HG02852 (cell line): Measurements from ENCODE around the gene CCDC57.
"Not testable (repeated sequence)": the region's sequence is repeated elsewhere in the genome, so short reads cannot be mapped to it uniquely, and the experiment has no call there.

Experiments used
- ATAC-seq: cut with Tn5 transposase; IDR thresholded peaks from one replicate; pipeline ENCODE4 v1.9.1; 2021; ENCODE audit warnings: mild to moderate bottlenecking, moderate library complexity; ENCODE audit not compliant: unreplicated experiment

The CCDC57 gene, protein sequence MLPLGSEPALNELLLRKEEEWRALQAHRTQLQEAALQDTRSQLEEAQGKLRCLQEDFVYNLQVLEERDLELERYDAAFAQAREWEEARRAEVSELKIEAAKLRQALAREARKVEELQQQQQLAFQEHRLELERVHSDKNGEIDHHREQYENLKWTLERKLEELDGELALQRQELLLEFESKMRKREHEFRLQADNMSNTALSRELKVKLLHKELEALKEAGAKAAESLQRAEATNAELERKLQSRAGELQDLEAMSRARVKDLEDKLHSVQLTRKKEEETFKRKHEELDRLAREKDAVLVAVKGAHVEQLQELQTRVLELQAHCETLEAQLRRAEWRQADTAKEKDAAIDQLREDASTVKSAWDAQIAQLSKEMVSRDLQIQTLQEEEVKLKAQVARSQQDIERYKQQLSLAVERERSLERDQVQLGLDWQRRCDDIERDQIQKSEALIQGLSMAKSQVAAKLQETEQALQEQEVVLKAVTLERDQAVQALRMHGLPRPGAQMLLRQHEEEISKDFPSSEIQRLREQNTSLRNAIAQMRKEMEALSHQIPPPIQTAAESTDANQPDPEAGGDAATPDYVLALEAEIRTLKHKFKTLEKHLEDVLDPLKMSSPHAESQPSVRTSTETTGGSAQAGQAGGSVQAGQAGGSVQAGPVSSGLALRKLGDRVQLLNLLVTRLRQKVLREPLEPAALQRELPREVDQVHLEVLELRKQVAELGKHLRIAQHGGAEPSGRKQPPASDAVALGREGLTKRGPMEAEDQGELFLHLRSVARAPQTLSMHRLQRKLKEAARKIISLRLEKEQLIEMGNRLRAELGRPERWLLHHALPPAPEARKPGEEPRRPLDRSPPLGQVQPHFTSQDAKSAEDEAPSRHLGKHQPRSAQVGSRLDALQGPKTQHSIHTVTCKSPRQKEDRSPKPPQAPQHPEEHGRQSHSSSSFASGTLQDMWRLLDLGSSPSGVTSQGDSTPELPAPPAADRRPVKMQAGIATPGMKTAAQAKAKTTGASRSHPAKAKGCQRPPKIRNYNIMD

DNA sequence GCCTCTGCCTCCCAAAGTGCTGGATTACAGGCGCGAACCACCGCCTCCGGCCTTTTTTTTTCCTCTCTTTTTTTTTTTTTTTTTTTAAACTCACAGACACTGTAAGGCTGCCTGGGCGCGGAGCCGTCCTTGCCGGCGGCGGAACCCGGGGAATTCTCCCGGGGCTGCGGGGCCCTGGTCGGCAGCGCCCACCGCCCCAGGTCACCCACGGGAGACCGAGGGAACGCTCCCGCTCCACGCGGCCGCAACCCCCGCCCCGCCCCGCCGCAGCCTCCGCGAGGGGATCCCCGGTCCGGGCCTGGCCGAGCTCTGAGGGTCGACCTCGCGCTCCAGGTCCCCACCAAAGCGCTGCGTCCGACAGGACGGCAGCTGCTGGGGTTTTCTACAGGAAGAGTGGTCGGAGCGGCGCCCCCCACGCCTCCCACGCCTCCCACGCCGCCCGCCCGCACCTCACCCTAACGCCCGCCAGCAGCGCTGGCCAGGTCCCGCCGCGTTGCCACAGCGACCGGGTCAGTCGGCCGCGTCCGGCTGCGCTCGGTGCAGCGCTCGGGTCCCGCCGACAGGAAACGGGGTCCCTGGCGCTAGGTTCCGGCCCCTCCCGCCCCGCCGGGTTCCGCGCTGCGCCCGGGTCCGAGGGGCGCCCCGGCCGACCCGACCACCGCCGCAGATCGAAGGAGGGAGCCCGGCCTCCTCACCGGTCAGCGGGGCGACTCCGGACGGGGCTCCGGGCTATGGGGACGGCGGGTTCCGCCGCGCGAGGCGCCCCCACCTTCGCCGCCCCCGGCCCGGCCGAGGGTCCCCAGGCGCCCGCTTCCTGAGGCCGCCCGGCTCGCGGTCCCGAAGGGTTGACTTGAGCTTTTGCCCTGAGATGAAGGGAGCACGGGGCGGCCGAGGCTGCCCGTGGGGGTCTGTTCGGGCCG, at the start of gene CCDC57:
TSS of gene CCDC57 (minus strand) at position 512 of the 920 bp plus-strand sequence. CDS start 10,898 bp downstream, outside the sequence.
- peak; percentile 56 for ATAC-seq

DNA sequence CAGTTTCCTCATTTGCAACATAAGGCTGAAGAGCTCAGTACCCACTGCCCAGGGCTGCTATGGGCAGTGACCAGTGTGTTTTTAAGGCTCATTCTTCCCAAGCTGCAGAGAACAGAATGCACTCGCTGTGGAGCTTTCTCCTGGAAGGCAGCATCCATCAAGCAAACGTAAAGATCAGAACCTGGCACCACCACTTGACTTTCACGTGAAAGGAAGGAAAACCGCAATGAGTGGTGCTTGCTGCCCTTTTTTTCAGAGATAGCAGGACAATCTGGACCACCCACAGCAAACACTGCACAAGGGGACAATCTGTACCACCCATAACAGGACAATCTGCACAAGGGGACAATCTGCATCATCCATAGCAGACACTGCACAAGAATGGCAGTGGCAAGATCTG, 49.7 kb upstream of the CCDC57 start:
- ATAC-seq: no peak

DNA sequence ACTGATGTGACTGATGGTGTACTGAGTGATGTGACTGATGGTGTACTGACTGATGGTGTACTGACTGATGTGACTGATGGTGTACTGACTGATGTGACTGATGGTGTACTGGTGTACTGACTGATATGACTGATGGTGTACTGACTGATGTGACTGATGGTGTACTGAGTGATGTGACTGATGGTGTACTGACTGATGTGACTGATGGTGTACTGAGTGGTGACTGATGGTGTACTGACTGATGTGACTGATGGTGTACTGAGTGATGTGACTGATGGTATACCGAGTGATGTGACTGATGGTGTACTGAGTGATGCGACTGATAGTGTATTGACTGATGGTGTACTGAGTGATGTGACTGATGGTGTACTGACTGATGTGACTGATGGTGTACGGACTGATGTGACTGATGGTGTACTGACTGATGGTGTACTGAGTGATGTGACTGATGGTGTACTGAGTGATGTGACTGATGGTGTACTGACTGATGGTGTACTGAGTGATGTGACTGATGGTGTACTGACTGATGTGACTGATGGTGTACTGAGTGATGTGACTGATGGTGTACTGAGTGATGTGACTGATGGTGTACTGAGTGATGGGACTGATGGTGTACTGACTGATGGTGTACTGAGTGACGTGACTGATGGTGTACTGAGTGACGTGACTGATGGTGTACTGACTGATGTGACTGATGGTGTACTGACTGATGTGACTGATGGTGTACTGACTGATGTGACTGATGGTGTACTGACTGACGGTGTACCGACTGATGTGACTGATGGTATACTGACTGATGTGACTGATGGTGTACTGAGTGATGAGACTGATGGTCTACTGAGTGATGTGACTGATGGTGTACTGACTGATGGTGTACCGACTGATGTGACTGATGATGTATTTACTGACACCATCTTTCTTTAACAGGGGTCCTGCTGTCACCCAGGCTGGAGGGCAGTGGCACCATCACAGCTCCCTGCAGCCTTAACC, 47.6 kb upstream of the CCDC57 start:
- not testable (repeated sequence) for ATAC-seq

DNA sequence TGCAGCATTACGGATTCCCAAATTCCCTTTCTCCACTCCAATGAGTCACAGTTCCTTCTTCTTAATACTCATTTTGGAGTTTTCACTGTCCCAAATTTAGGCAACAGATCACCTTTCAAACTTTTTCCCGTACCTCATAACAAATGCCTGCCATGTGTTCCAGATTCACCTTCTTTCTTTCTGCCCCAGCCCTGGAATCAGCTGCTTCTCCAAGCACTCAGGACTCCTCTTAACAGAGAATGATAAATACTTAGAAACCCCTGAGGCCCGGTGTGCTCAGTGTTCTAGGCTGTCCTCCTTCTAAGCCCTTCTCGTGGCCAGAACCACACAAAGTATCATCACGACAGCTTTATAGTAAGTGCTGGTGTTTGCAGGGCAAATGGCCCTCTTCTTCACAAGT, 45.9 kb upstream of the CCDC57 start:
- ATAC-seq: no peak

DNA sequence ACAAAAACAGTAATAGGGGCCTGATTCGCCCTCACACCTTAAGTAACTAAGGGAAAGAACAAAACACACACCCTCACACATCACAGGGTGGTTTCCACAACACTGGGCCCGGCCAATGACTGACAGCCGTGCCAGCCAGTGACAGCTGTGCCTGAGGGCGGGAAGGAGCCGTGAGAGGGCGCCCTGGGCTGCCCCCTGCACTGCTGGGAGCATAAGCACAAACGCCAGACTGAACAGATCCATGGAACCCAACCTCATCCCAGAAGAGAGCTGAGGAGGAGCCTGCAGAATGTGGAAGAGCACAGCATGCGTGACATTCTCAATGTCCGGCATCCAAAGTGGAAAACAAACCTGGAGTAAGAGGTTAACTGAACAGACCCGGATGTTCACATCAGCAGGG, 44.8 kb upstream of the CCDC57 start:
- ATAC-seq: no peak

DNA sequence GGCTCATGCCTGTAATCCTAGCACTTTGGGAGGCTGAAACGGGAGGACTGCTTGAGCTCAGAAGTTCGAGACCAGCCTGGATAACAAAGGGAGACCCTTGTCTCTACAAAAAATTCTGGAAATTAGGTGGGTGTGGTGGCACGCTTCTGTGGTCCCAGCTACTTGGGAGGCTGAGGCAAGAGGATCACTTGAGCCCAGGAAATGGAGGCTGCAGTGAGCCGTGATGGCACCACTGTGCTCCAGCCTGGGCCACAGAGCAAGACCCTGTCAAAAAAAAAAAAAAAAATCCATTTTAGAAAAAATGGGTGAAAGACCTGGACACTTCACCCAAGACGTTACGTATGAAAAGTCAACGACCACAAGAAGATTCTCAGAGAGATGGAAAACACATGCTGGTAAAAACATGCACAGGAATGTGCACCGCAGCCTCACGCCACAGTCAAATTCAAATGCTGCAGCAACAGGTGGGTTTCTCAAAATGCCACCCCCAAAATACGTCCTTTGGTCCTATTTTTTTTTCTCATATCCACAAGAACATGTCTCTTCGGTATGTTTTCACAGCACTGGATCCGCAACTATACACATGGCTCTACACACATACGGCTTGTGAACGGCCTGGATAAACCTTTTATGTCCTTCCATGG, 43.7 kb upstream of the CCDC57 start:
- no peak for ATAC-seq

DNA sequence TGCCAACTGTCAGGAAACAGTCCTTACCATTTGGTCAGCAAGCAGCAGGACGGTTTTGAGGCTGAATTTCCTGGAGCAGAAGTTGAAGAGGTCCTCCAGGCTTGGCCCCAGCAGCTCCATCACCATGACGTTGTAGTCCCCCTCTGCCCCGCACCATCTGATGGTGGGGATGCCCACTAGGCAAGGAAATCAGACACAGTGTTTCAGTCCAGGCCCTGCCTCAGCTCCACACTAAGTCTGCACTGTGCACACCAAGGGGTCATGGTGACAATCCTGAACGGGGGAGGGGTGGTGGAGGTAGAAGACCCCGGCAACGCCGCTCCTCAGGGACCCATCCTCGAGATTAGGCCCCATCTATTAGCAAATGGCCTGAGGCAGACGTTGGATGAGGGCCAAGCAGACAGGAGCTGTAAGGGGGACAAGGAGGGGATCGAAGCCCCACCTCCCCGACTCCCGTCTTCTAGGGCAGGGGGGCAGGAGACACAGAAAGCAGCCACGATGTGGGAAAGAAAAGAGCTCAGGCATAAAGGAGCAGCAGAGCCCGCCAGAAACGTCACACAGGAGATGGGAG, 42.8 kb upstream of the CCDC57 start:
- no peak for ATAC-seq

DNA sequence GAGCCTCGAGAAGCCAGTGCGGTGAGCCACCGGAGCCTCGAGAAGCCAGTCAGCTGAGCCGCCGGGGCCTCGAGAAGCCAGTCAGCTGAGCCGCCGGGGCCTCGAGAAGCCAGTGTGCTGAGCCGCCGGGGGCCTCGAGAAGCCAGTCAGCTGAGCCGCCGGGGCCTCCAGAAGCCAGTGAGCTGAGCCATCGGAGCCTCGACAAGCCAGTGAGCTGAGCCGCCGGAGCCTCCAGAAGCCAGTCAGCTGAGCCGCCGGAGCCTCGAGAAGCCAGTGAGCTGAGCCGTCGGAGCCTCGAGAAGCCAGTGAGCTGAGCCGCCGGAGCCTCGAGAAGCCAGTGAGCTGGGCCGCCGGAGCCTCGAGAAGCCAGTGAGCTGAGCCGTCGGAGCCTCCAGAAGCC, 42.1 kb upstream of the CCDC57 start:
- not testable (repeated sequence) for ATAC-seq

DNA sequence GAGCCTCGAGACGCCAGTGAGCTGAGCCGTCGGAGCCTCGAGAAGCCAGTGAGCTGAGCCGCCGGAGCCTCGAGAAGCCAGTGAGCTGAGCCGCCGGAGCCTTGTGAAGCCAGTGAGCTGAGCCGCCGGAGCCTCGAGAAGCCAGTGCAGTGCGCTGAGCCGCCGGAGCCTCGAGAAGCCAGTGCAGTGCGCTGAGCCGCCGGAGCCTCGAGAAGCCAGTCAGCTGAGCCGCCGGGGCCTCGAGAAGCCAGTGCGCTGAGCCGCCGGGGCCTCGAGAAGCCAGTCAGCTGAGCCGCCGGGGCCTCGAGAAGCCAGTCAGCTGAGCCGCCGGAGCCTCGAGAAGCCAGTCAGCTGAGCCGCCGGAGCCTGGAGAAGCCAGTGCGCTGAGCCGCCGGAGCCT, 41.5 kb upstream of the CCDC57 start:
- ATAC-seq: not testable (repeated sequence)

DNA sequence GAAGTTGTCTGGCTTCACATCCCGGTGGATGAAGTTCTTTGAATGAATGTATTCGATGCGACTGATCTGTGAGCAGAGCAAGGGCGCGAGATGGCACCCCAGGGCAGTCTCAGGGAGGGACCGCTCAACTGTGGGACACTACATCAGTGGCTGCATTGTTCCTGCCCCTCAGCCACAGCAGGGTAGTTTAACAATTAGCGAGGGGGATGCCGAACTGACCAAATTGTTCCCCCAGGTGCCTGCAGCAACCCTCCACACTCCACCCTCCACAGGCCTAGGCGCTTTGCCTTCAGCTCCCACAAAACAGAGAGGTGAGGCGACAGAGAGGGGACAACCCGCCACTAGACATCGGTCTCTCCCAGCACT, 40.5 kb upstream of the CCDC57 start:
- no peak for ATAC-seq

DNA sequence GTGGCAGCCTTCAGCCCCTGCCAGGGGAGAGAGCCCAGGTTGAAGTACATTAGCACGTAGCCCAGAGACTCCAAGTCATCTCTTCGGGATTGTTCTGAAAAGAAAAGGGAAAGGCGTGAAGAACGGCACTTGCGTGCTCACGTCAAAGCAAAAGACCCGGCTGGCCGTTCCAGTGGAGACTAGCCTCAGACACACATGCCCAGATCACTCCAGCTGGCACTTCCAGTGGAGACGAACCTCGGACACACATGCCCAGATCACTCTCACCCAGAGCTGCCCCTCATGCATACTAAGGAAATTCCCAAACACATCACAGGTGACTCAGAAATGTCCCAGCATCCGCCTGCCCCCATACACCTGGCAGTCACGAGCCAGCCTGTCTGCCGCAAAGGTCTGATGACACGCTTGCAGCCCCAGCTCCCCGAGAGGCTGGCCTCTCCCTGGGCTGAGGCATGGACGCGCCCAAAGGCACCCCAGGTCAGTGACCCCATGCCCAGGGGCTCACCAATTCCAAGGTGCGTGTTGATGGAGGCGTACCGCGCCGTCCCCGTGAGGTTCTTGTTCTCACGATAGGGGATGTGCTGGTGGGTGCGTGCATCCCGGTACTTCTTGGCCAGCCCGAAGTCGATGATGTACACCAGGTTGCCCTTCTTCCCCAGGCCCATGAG, 40.0 kb upstream of the CCDC57 start:
- ATAC-seq: no peak

DNA sequence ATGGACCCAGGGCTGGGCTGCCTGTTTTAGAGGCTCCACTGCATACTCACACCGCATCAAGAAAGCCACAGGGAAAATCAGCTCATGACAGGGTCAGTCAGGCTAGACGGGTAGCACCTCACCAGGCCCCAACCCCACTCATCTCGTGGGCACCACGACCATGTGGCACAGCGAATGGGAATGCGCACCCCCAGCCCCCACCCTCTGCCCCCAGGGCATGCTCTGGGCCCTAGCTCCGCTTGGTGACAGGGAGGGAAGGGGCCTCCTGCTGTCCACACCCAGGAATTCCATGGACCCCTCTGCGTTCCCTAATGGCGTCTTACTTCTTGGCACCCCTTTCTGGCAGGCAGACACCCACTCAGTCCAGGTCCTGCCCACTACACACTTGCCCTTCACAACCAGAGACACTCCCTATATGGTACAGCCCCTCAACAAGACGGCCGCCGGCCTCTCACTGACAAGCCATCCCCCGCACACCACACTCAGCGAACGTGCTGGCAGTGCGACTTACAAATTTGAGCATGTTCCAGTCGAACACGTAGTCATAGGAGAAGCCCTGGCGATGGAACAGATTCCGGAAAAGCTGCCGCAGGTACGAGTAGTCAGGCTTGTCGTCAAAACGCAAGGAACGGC, 38.3 kb upstream of the CCDC57 start:
- no peak for ATAC-seq

DNA sequence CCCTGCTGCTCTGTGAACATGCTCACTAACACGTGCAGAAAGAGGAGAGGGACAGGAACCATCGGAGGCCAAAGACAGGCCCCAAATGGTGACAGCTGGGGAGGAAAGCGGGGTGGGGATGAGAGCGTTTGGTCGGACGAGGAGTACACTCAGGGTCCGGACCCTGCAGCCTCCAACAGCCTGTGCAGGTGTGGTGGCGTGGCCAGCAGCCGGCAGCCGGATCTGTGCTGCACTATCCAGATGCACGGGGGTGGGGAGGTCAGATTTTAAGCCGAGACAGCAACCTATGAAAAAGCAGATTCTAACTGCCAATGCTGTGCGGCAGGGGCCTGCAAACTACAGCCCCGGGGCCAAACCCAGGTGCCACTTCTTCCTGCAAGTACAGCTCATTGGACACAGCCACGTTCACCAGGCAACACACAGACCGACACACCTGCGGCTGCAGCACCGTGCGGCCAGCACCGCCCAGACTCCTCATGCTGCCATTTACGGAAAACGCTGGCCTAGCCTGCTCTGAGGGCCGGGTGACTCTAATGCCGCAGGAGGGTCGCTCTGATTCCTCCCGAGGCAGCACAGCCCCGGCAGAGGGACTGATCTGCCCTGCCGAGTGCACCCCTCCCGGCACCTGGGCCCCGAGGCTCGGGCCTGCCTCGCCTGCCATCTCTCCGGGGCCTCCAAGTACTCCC, 37.4 kb upstream of the CCDC57 start:
- ATAC-seq: no peak

DNA sequence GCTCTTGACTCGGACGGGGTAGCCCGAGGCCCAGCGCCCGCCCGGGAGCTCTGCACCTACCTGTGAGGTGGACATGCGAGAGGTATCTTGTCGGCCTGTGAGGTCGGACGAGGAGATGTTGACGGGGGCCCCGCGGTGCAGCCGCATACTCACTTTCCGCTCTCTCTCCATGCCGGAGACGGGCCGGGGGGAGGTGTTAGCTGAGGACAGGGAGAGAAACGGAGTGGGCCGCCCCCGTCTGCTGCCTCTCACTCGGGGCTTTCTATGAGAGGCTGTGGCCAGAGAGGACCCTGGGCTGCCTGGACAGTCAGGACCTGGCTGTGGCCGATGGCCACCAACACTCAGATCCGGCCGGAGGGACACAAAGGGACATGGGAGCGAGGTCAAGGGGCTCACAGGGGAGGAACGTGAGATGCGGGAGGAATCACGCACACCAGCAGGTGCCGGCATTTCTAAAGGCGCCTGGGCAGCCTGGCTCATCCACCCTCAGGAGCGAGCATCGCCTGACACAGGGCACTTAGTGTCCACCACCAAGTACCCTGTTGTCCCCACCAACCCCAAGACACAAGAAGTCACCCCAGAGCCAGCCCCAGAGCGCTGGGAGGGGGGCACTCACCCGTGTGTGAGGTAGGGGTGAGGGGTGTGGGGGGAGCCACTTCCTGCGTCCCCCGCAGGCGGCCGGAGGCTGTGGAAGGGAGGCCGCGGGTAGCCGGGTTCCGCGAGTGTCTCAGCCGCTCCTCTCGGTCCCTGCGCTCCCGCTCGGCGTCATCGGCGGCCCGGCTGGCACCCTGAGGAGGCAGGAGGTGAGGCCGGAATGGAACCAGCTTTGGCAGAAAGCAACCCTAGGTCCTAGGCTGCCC, 36.4 kb upstream of the CCDC57 start:
- no peak for ATAC-seq

DNA sequence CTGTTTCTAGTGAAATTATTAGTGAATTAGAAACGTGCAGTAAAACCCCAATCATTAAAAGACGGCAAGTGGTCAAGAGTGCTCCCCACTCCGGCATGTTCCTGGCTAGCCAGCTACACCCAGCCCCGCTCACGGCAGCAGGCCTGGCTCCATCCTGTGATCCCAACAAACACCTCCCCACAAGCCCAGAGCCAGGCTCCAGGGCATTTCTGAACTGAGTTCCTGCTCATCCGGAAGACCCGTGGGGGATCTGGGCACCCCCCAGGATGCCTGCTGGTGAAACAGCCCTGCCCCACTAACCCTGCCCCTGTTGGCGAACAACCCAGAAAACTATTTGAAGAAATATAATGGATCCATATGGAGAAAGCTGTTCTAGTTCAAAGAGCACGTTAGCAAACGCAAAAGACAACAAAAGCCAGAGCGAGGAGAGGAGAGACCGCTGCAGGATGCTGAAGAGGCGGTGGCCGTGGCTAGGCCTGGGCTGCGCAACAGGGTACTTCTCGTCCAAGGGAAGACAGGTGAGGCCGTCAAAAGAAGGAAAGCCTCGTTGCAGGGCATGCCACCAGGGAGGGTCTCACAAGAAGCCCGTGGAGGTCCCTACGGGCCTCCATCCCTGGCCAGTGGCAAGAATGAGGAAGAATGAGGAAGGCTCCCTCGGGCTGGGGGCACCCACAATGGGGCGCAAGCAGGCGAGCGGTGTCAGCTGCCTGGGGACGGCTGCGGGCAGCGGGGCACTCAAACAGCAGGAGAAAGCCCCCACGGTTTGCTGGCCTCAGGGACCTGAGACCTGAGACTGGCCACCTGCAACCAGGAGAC, 35.4 kb upstream of the CCDC57 start:
- no peak for ATAC-seq
